ENCODE measurements around the gene CCDC197. TPM values are rescaled to one million over a fixed set of nuclear protein-coding genes. Genes with fewer than 3 reads are reported as not detected.

Gene CCDC197
- total and polyA plus RNA-seq, 3 experiments from 2014 or later: not detected

- Histone ChIP-seq H3K9me3 (ENCODE audit: low read length) (no peaks in the 10 kb centered on the region), H3K4me3 (ENCODE audit: low read length) (no peak overlapping the region), H3K27ac (ENCODE audit: low read depth, low read length) (no peak overlapping the region), H3K36me3 (ENCODE audit: insufficient read depth, low read length) (peaks cover 90% of the 10 kb centered on the region), H3K4me1 (ENCODE audit: insufficient read depth, low read length) (peaks cover 11% of the 10 kb centered on the region), H3K27me3 (ENCODE audit: insufficient read depth, low read length, poor library complexity, severe bottlenecking) (no peaks in the 10 kb centered on the region)
- H3K9me3 Mint-ChIP-seq: no peaks in the 10 kb centered on the region
- POLR2A ChIA-PET: no interaction called here
- no peaks in the 10 kb centered on the region for H3K27me3 Mint-ChIP-seq
- H3K36me3 Mint-ChIP-seq: peaks cover 12 to 95% (median 48%) of the 10 kb centered on the region in 3 donors
- peak overlapping the region in 4 of 8 donors; percentile 9 to 84 (median 56) for H3K27ac Mint-ChIP-seq
- H3K4me3 Mint-ChIP-seq: no peak overlapping the region
- peaks cover 23 to 37% (median 33%) of the 10 kb centered on the region in 3 donors for H3K4me1 Mint-ChIP-seq
- no peak for DNase-seq
- CTCF ChIA-PET: interaction anchor here (1.9 to 2.6 kb wide), 2 partner anchors 16 to 84 kb away, joined by 7 to 8 read pairs; no protein-coding TSS in a partner anchor
Observed at GRCh38 chr14:94052662-94053061, 55.6 kb downstream of the CCDC197 start.

DNA sequence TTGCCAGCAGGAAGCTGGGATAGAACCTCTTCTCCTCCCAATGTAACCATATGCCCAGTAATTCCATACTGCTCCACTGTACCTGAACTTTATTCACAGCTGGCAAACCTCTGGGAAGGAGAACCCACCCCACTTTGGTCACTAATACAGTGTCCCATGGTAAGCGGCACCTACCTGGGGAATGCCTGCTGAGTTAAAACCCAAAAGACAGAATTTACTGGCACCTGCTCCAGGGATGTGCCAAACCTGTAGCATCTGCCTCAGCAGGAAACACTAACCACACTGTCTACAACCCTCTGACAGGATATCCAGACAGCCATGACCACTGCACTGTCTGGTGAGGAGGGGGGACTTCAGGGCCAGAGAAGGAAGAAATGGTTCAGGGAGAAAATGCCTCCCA, 57.3 kb downstream of the CCDC197 start:
- Histone ChIP-seq H3K4me1 (ENCODE audit: insufficient read depth, low read length) (peaks cover 28% of the 10 kb centered on the region), H3K9me3 (ENCODE audit: low read length) (no peaks in the 10 kb centered on the region), H3K36me3 (ENCODE audit: insufficient read depth, low read length) (peaks cover 90% of the 10 kb centered on the region), H3K4me3 (ENCODE audit: low read length) (no peak overlapping the region), H3K27ac (ENCODE audit: low read depth, low read length) (no peak overlapping the region), H3K27me3 (ENCODE audit: insufficient read depth, low read length, poor library complexity, severe bottlenecking) (no peaks in the 10 kb centered on the region)
- peaks cover 7 to 95% (median 48%) of the 10 kb centered on the region in 3 donors for H3K36me3 Mint-ChIP-seq
- H3K9me3 Mint-ChIP-seq: no peaks in the 10 kb centered on the region
- DNase-seq: no peak
- ChIA-PET CTCF (interaction anchor here (1.1 to 2.6 kb wide), 5 partner anchors 9 to 82 kb away, joined by 3 to 8 read pairs (median 4); partner anchors contain the start of genes DDX24 and IFI27L1), POLR2A (no interaction called here)
- H3K27ac Mint-ChIP-seq: peak overlapping the region in 6 of 8 donors; percentile 13 to 79 (median 54)
- peaks cover 41 to 54% (median 50%) of the 10 kb centered on the region in 3 donors for H3K4me1 Mint-ChIP-seq
- H3K27me3 Mint-ChIP-seq: no peaks in the 10 kb centered on the region
- H3K4me3 Mint-ChIP-seq: no peak overlapping the region

DNA sequence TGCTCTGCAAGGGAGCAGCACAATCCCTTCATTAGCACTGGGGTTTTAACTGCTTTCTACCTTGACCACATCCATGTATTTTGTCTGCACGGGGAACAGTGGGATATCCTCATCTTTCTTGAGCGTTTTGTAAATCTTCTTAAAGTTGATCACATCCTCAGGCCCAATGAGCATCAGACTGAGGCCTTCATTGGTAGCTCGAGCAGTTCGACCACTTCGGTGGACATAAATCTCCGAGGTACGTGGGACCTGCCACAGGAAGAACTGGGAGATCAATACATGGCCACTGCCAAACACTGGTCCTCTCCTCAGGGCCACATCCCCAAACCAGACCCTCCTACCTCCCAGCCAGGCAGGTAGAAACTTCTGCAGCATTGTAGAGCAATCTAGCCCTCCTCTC, 57.8 kb downstream of the CCDC197 start:
- Histone ChIP-seq H3K4me3 (ENCODE audit: low read length) (no peak overlapping the region), H3K36me3 (ENCODE audit: insufficient read depth, low read length) (peaks cover 92% of the 10 kb centered on the region), H3K4me1 (ENCODE audit: insufficient read depth, low read length) (peaks cover 33% of the 10 kb centered on the region), H3K27ac (ENCODE audit: low read depth, low read length) (no peak overlapping the region), H3K27me3 (ENCODE audit: insufficient read depth, low read length, poor library complexity, severe bottlenecking) (no peaks in the 10 kb centered on the region), H3K9me3 (ENCODE audit: low read length) (no peaks in the 10 kb centered on the region)
- DNase-seq: no peak
- CTCF ChIA-PET: interaction anchor here (1.7 kb wide), 1 partner anchor 10 kb away, joined by 4 read pairs; no protein-coding TSS in a partner anchor
- POLR2A ChIA-PET: interaction anchor here (1.2 kb wide), 1 partner anchor 23 kb away, joined by 3 read pairs; no protein-coding TSS in a partner anchor
- Mint-ChIP-seq H3K9me3 (no peaks in the 10 kb centered on the region), H3K4me1 (peaks cover 45 to 60% (median 53%) of the 10 kb centered on the region in 3 donors), H3K27me3 (peaks cover 0 to under 1% of the 10 kb centered on the region in 2 donors), H3K4me3 (no peak overlapping the region), H3K36me3 (peaks cover 7 to 95% (median 48%) of the 10 kb centered on the region in 3 donors), H3K27ac (peak overlapping the region in 6 of 8 donors; percentile 20 to 79 (median 46))

DNA sequence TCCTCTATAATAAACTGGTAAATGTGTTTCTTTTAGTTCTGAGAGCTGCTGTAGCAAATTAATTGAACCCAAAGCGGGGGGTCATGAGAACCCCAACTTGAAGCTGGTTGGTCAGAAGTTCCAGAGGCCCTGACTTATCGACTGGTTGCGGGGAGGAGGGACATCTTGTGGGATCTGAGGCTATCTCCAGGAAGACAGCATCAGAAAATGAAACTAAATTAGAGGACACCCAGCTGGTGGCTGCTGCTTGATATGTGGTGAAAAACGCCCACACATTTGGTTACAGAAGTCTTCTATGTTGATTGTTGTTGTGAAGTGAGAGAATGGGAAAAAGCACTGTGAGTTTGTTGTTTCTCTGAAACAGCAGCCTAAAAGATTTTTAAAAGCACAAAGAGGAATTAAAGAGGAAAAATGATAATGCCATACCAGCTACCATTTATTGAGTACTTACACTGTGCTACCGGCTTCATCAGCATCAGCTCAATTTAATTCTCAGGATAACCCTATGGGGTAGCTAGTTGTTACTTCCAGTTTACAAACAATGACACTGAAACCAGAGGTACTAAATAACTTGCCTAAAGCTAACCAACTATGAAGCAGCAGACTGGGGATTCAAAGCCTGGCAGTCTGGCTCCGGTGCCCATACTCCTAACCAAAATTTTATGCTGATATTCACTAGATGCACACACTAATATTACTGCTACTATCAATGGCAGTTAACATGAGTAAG, 59.6 kb downstream of the CCDC197 start:
- Mint-ChIP-seq H3K9me3 (no peaks in the 10 kb centered on the region), H3K4me3 (peak overlapping the region in 6 of 7 donors; percentile 12 to 55 (median 35)), H3K27me3 (peaks cover 0 to 2% of the 10 kb centered on the region in 2 donors), H3K36me3 (peaks cover 0 to 95% (median 47%) of the 10 kb centered on the region in 3 donors), H3K27ac (peak overlapping the region; percentile 37 to 92 (median 72)), H3K4me1 (peaks cover 56 to 78% (median 67%) of the 10 kb centered on the region in 3 donors)
- Histone ChIP-seq H3K27ac (ENCODE audit: low read depth, low read length) (no peak overlapping the region), H3K36me3 (ENCODE audit: insufficient read depth, low read length) (peaks cover 92% of the 10 kb centered on the region), H3K27me3 (ENCODE audit: insufficient read depth, low read length, poor library complexity, severe bottlenecking) (no peaks in the 10 kb centered on the region), H3K4me3 (ENCODE audit: low read length) (no peak overlapping the region), H3K4me1 (ENCODE audit: insufficient read depth, low read length) (peaks cover 33% of the 10 kb centered on the region), H3K9me3 (ENCODE audit: low read length) (no peaks in the 10 kb centered on the region)
- ChIA-PET POLR2A (interaction anchor here (1.4 kb wide), 1 partner anchor 124 kb away, joined by 3 read pairs; no protein-coding TSS in a partner anchor), CTCF (interaction anchor here (1.0 to 2.0 kb wide), 6 partner anchors 21 to 124 kb away, joined by 3 to 14 read pairs (median 4); partner anchors contain the start of genes DDX24 and IFI27L1)
- DNase-seq: peak in 2 of 5 donors; percentile 34 to 35

DNA sequence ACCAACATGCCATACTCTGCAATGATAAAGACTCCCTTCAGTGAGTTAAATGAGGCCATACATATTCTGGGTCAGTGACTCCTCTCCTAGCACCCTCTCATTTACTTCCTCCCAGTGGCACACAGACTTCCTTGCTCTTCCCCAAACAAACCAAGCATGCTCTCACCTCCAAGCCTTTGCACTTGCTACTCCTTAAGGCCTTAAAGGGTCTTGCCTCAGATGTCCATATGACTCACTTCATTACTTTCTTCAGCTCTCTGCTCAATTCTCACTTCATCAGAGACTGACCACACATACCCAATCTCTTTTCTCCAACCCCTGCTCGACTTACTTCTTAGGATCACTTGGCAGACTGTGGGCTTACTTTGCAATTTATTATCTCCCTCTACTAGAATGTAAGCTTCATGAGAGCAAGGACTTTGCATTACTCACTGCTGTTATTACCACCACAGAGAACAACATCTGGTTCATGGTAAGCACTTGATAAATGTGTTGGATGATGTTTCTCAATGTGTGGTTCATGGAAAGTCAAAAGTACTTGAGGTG, 61.1 kb downstream of the CCDC197 start:
- Histone ChIP-seq H3K4me1 (ENCODE audit: insufficient read depth, low read length) (peaks cover 33% of the 10 kb centered on the region), H3K27me3 (ENCODE audit: insufficient read depth, low read length, poor library complexity, severe bottlenecking) (no peaks in the 10 kb centered on the region), H3K4me3 (ENCODE audit: low read length) (no peak overlapping the region), H3K36me3 (ENCODE audit: insufficient read depth, low read length) (peaks cover 87% of the 10 kb centered on the region), H3K9me3 (ENCODE audit: low read length) (no peaks in the 10 kb centered on the region), H3K27ac (ENCODE audit: low read depth, low read length) (no peak overlapping the region)
- no peak for DNase-seq
- POLR2A ChIA-PET: no interaction called here
- Mint-ChIP-seq H3K4me3 (peak overlapping the region in 6 of 7 donors; percentile 3 to 42 (median 16)), H3K36me3 (peaks cover 0 to 95% (median 41%) of the 10 kb centered on the region in 3 donors), H3K27me3 (peaks cover 0 to 3% of the 10 kb centered on the region in 2 donors), H3K9me3 (no peaks in the 10 kb centered on the region), H3K4me1 (peaks cover 63 to 90% (median 79%) of the 10 kb centered on the region in 3 donors), H3K27ac (peak overlapping the region in 6 of 8 donors; percentile 42 to 74 (median 64))
- CTCF ChIA-PET: interaction anchor here (1.5 to 2.0 kb wide), 5 partner anchors 22 to 118 kb away, joined by 3 to 14 read pairs (median 6); no protein-coding TSS in a partner anchor

Other genes with a start within 250 kb of the CCDC197 start
- not detected for gene PRIMA1, start 208.8 kb upstream of the CCDC197 start, total RNA-seq
- gene PRIMA1, start 208.8 kb upstream of the CCDC197 start, polyA plus RNA-seq: not detected
- not detected for gene FAM181A, start 70.0 kb upstream of the CCDC197 start, total RNA-seq
- gene FAM181A, start 70.0 kb upstream of the CCDC197 start, polyA plus RNA-seq: not detected
- 10 to 100 TPM; 93.5 to 98.0 TPM for gene ASB2, start 20.7 kb upstream of the CCDC197 start, total RNA-seq
- gene ASB2, start 20.7 kb upstream of the CCDC197 start, polyA plus RNA-seq: 4.8 TPM
- gene OTUB2, start 29.0 kb downstream of the CCDC197 start, total RNA-seq: 1 to 10 TPM; 1.1 to 1.8 TPM
- 0.12 TPM for gene OTUB2, start 29.0 kb downstream of the CCDC197 start, polyA plus RNA-seq
- 100 to 1,000 TPM; 274 to 283 TPM for gene DDX24, start 83.9 kb downstream of the CCDC197 start, total RNA-seq
- 287 TPM for gene DDX24, start 83.9 kb downstream of the CCDC197 start, polyA plus RNA-seq
- gene IFI27L1, start 84.0 kb downstream of the CCDC197 start, total RNA-seq: 10 to 100 TPM; 15.5 to 18.4 TPM
- 8.3 TPM for gene IFI27L1, start 84.0 kb downstream of the CCDC197 start, polyA plus RNA-seq
- gene IFI27, start 113.4 kb downstream of the CCDC197 start, total RNA-seq: 1 to 10 TPM; 1.3 TPM
- 5.5 TPM for gene IFI27, start 113.4 kb downstream of the CCDC197 start, polyA plus RNA-seq
- 10 to 100 TPM; 55.9 to 58.5 TPM for gene IFI27L2, start 132.3 kb downstream of the CCDC197 start, total RNA-seq
- 95.5 TPM for gene IFI27L2, start 132.3 kb downstream of the CCDC197 start, polyA plus RNA-seq
- 1 to 10 TPM; 1.2 to 1.8 TPM for gene PPP4R4, start 177.0 kb downstream of the CCDC197 start, total RNA-seq
- 0.17 TPM for gene PPP4R4, start 177.0 kb downstream of the CCDC197 start, polyA plus RNA-seq

Data from CD8-positive, alpha-beta memory T cell (primary cell).